ENCODE measurements around the gene RNF138. TPM values are rescaled to one million over a fixed set of nuclear protein-coding genes. Genes with fewer than 3 reads are reported as not detected.

The RNF138 gene
- total and polyA plus RNA-seq, 2 of the 8 experiments (the other 6 are each of a cell fraction or from before 2014, with no cell fraction given) = 29.2 to 109 TPM

GRCh38 chr18:32111706-32112105 is 20.0 kb downstream of the RNF138 start:
- peaks cover 0 to 65% of the 10 kb centered on the region in 2 experiments; a peak in 2 of 4 replicates for H3K79me2 ChIP-seq (ENCODE audit: control insufficient read depth in 1 of 2, insufficient read depth in 2 of 2, low read length in 2 of 2)
- H2AFZ ChIP-seq (ENCODE audit: low read length) = no peak overlapping the region
- H3K18ac ChIP-seq (ENCODE audit: extremely low read depth, low read length) = no peak overlapping the region
- no peak overlapping the region for H3K4me2 ChIP-seq (ENCODE audit: insufficient read depth in 1 of 2, low read depth in 2 of 2, low read length in 2 of 2)
- no peak overlapping the region for H3K9ac ChIP-seq (replicated peaks in 1 of 4; ENCODE audit: extremely low read depth in 1 of 4, low read depth in 3 of 4, low read length in 3 of 4)
- no peaks in the 10 kb centered on the region for H3K23me2 ChIP-seq (ENCODE audit: low read depth, low read length)
- no peaks in the 10 kb centered on the region for H3K4me1 ChIP-seq (replicated peaks in 1 of 4; ENCODE audit: control insufficient read depth in 3 of 4, insufficient read depth in 4 of 4, low read length in 3 of 4)
- H3K36me3 ChIP-seq (ENCODE audit: control insufficient read depth in 2 of 4, insufficient read depth in 4 of 4, low read length in 3 of 4) = peaks cover 2 to 28% (median 10%) of the 10 kb centered on the region in 4 experiments; a peak in 4 of 8 replicates
- no peak overlapping the region for H2BK120ac ChIP-seq (replicated peaks; ENCODE audit: low read depth, low read length)
- H3K14ac ChIP-seq (ENCODE audit: insufficient read length) = no peak overlapping the region
- no peak overlapping the region for H2BK5ac ChIP-seq (ENCODE audit: low read depth, low read length)
- H3K79me1 ChIP-seq (ENCODE audit: low read depth, low read length) = peaks cover 3% of the 10 kb centered on the region
- peaks cover 0 to 4% of the 10 kb centered on the region in 2 experiments for H4K20me1 ChIP-seq (replicated peaks in 1 of 2; ENCODE audit: control insufficient read depth in 1 of 2, insufficient read depth in 2 of 2, low read length in 2 of 2)
- H2BK20ac ChIP-seq (ENCODE audit: low read length) = no peak overlapping the region
- no peak overlapping the region for H3K4ac ChIP-seq (replicated peaks; ENCODE audit: insufficient read length, low read depth, low read length)
- H4K91ac ChIP-seq (replicated peaks; ENCODE audit: insufficient read length, low read length) = no peak overlapping the region
- H3K4me3 ChIP-seq (ENCODE audit: extremely low read depth in 1 of 4, insufficient read depth in 2 of 4, low read depth in 3 of 4, low read length in 4 of 4) = no peak overlapping the region
- DNase-seq (ENCODE audit: low read depth in 1 of 2, low spot score in 2 of 2) (no peak), FAIRE-seq (no peak)
- H2AK5ac ChIP-seq (ENCODE audit: low read depth, low read length) = no peak overlapping the region
- H2BK12ac ChIP-seq (ENCODE audit: low read depth, low read length) = no peak overlapping the region
- ChIA-PET CTCF (ENCODE audit: partially characterized antibody) (no interaction called here), POLR2A (ENCODE audit: partially characterized antibody) (interaction anchor here (0.8 kb wide), 1 partner anchor 20 kb away, joined by 3 read pairs; the partner anchor contains the start of gene RNF138)
- no peak overlapping the region for H2BK15ac ChIP-seq (ENCODE audit: low read length)
- no peak overlapping the region for H4K5ac ChIP-seq (ENCODE audit: insufficient read length, low read depth, low read length)
- no peak overlapping the region for H4K8ac ChIP-seq (ENCODE audit: extremely low read depth, insufficient read depth, low read length)
- no peak overlapping the region for H3K27ac ChIP-seq (ENCODE audit: low read depth, low read length)
- no peak overlapping the region for H3K23ac ChIP-seq (ENCODE audit: insufficient read length)
- H3K9me3 ChIP-seq (ENCODE audit: insufficient read depth in 2 of 2, low read depth in 1 of 2, low read length in 1 of 2) = no peaks in the 10 kb centered on the region
- no peaks in the 10 kb centered on the region for H3K27me3 ChIP-seq (replicated peaks in 1 of 4; ENCODE audit: control insufficient read depth in 3 of 4, extremely low read depth in 1 of 4, insufficient read depth in 3 of 4, low read length in 3 of 4)
- H3K56ac ChIP-seq (replicated peaks; ENCODE audit: insufficient read length, low read depth, low read length) = no peak overlapping the region
- 97% methylated on average over 3 of the region's 3 CpGs; no CpG with 5 or more reads in 1 of the 2 experiments for WGBS, 2 experiments (ENCODE audit: extremely low coverage in 1 of 2, insufficient coverage in 1 of 2, insufficient read length in 1 of 2, insufficient replicate concordance in 2 of 2, low coverage in 1 of 2, low lambda C conversion rate in 2 of 2, missing lambda C conversion rate in 1 of 2)
- no peak for TF ChIP-seq E2F6 (IDR thresholded peaks at IDR 0.05)
- TF ChIP-seq JUND (IDR thresholded peaks at IDR 0.05; ENCODE audit: low read length) = no peak
- no peak for TF ChIP-seq SIRT6 (IDR thresholded peaks at IDR 0.05; ENCODE audit: low read length)
- no peak for TF ChIP-seq KDM5A (IDR thresholded peaks at IDR 0.05; ENCODE audit: low read length)
- TF ChIP-seq CEBPB (IDR thresholded peaks at IDR 0.05; ENCODE audit: low read depth, low read length) = no peak
- TF ChIP-seq CREB1 (IDR thresholded peaks at IDR 0.05) = no peak
- TF ChIP-seq HDAC2 (IDR thresholded peaks at IDR 0.05; ENCODE audit: borderline replicate concordance in 1 of 2, low read depth in 2 of 2, low read length in 2 of 2) = no peak
- no peak for TF ChIP-seq RNF2 (IDR thresholded peaks at IDR 0.05; ENCODE audit: borderline replicate concordance, low read depth, low read length, missing control alignments, poor library complexity, severe bottlenecking)
- no peak for TF ChIP-seq POLR2AphosphoS5 (IDR thresholded peaks at IDR 0.05; ENCODE audit: low read depth, low read length)
- no peak for TF ChIP-seq NANOG (IDR thresholded peaks at IDR 0.05; ENCODE audit: insufficient read depth, low read depth, low read length, poor library complexity, severe bottlenecking)
- no peak for TF ChIP-seq GTF2F1 (IDR thresholded peaks at IDR 0.05; ENCODE audit: borderline replicate concordance, low read depth, low read length)
- TF ChIP-seq RFX5 (IDR thresholded peaks at IDR 0.05; ENCODE audit: borderline replicate concordance, low read depth, low read length) = no peak
- TF ChIP-seq RAD21 (IDR thresholded peaks at IDR 0.05 in 1 of 2, conservative IDR thresholded peaks at IDR 0.05 in 1 of 2; ENCODE audit: low read depth in 2 of 2, low read length in 2 of 2) = no peak
- TF ChIP-seq YY1 (IDR thresholded peaks at IDR 0.05; ENCODE audit: low read depth, low read length) = no peak
